DMS 273 (cell line): ENCODE measurements around the gene RPL5.
A peak's percentile ranks its signal among the peaks of the same experiment; 100 is the strongest.

Experiments
- DNase-seq: peaks from one replicate; lab custom pipeline; 2025; ENCODE audit not compliant: unreplicated experiment; lab: John Stamatoyannopoulos, UW

The RPL5 gene

GRCh38 chr1:92817986-92818764 is 13.7 kb upstream of the RPL5 start:
- DNase-seq, result peak; percentile 55

GRCh38 chr1:92820024-92820423 is 11.8 kb upstream of the RPL5 start:
- no peak for DNase-seq

GRCh38 chr1:92820551-92820950 is 11.3 kb upstream of the RPL5 start:
- no peak for DNase-seq

- DNase-seq, result no peak
These were observed 9.0 kb upstream of the RPL5 start for GRCh38 chr1:92822879-92823278.

- DNase-seq, result no peak
These were observed 5.0 kb upstream of the RPL5 start for GRCh38 chr1:92826792-92827191.

- DNase-seq, result peak; percentile 50
These were observed 475 bp upstream of the RPL5 start for GRCh38 chr1:92831368-92831761.

GRCh38 chr1:92832537-92833114 is 786 bp downstream of the RPL5 start:
- DNase-seq, result peak; percentile 39

- peak; percentile 24 for DNase-seq
These were observed 2.0 kb downstream of the RPL5 start for GRCh38 chr1:92833840-92834239.

- DNase-seq, result no peak
These were observed 2.8 kb downstream of the RPL5 start for GRCh38 chr1:92834617-92835016.

GRCh38 chr1:92837062-92837461 is 5.2 kb downstream of the RPL5 start:
- DNase-seq, result no peak

- DNase-seq, result no peak
These were observed 6.7 kb downstream of the RPL5 start for GRCh38 chr1:92838519-92838918.

GRCh38 chr1:92839442-92839841 is 7.6 kb downstream of the RPL5 start:
- DNase-seq, result peak; percentile 29

- no peak for DNase-seq
These were observed 8.8 kb downstream of the RPL5 start for GRCh38 chr1:92840600-92840999.

- peak; percentile 47 for DNase-seq
These were observed 10.5 kb downstream of the RPL5 start for GRCh38 chr1:92842082-92843045.

- peak; percentile 47 for DNase-seq
These were observed 11.2 kb downstream of the RPL5 start for GRCh38 chr1:92843046-92843423.

- peak; percentile 49 for DNase-seq
These were observed 11.9 kb downstream of the RPL5 start for GRCh38 chr1:92843429-92844352.

GRCh38 chr1:92844439-92844838 is 12.6 kb downstream of the RPL5 start:
- no peak for DNase-seq

- no peak for DNase-seq
These were observed 14.1 kb downstream of the RPL5 start for GRCh38 chr1:92845908-92846307.

GRCh38 chr1:92848201-92848600 is 16.4 kb downstream of the RPL5 start:
- DNase-seq, result no peak

- no peak for DNase-seq
These were observed 18.2 kb downstream of the RPL5 start for GRCh38 chr1:92850019-92850418.

- DNase-seq, result peak; percentile 68
These were observed 19.9 kb downstream of the RPL5 start for GRCh38 chr1:92851729-92852128.
